ENCODE data around the gene HOXA11.

HOXA11 gene

GRCh38 chr7:27197137-27198042 lies 12.4 kb upstream of the HOXA11 start:
- H3K4me1 ChIP-seq (ENCODE audit: insufficient read depth, low read length) = no peaks in the 10 kb centered on the region
- no peaks in the 10 kb centered on the region for H3K36me3 ChIP-seq (ENCODE audit: insufficient read depth, low read depth, low read length)
- H3K27ac ChIP-seq (ENCODE audit: low read length) = no peak overlapping the region
- peaks cover 9% of the 10 kb centered on the region; the same call in 1 of the 2 replicates for H3K9me3 ChIP-seq (ENCODE audit: insufficient read depth, low read depth, low read length)
- no peak overlapping the region for H3K9ac ChIP-seq (ENCODE audit: low read depth, low read length)
- H3K4me3 ChIP-seq (ENCODE audit: low read length) = no peak overlapping the region
- peaks cover 99% of the 10 kb centered on the region for H3K27me3 ChIP-seq (ENCODE audit: insufficient read depth, low read length)

- Histone ChIP-seq H3K27ac (ENCODE audit: low read length) (no peak overlapping the region), H3K36me3 (ENCODE audit: insufficient read depth, low read depth, low read length) (no peaks in the 10 kb centered on the region), H3K27me3 (ENCODE audit: insufficient read depth, low read length) (peaks cover 99% of the 10 kb centered on the region), H3K4me1 (ENCODE audit: insufficient read depth, low read length) (no peaks in the 10 kb centered on the region), H3K9ac (ENCODE audit: low read depth, low read length) (no peak overlapping the region), H3K4me3 (ENCODE audit: low read length) (no peak overlapping the region), H3K9me3 (ENCODE audit: insufficient read depth, low read depth, low read length) (peaks cover 6% of the 10 kb centered on the region; the same call in 1 of the 2 replicates)
These were observed 11.3 kb upstream of the HOXA11 start for GRCh38 chr7:27196287-27196767.

GRCh38 chr7:27194686-27195379 lies 9.8 kb upstream of the HOXA11 start:
- H3K9me3 ChIP-seq (ENCODE audit: insufficient read depth, low read depth, low read length) = peaks cover 5% of the 10 kb centered on the region; the same call in 1 of the 2 replicates
- H3K4me3 ChIP-seq (ENCODE audit: low read length) = no peak overlapping the region
- H3K4me1 ChIP-seq (ENCODE audit: insufficient read depth, low read length) = no peaks in the 10 kb centered on the region
- H3K27me3 ChIP-seq (ENCODE audit: insufficient read depth, low read length) = peaks cover 99% of the 10 kb centered on the region
- no peaks in the 10 kb centered on the region for H3K36me3 ChIP-seq (ENCODE audit: insufficient read depth, low read depth, low read length)
- H3K9ac ChIP-seq (ENCODE audit: low read depth, low read length) = no peak overlapping the region
- no peak overlapping the region for H3K27ac ChIP-seq (ENCODE audit: low read length)

- no peak overlapping the region for H3K9ac ChIP-seq (ENCODE audit: low read depth, low read length)
- H3K27me3 ChIP-seq (ENCODE audit: insufficient read depth, low read length) = peaks cover 100% of the 10 kb centered on the region
- no peaks in the 10 kb centered on the region; the same call in 1 of the 2 replicates for H3K4me1 ChIP-seq (ENCODE audit: insufficient read depth, low read length)
- no peaks in the 10 kb centered on the region for H3K36me3 ChIP-seq (ENCODE audit: insufficient read depth, low read depth, low read length)
- no peak overlapping the region for H3K4me3 ChIP-seq (ENCODE audit: low read length)
- H3K27ac ChIP-seq (ENCODE audit: low read length) = no peak overlapping the region
- peaks cover 5% of the 10 kb centered on the region; the same call in 1 of the 2 replicates for H3K9me3 ChIP-seq (ENCODE audit: insufficient read depth, low read depth, low read length)
These were observed 8.9 kb upstream of the HOXA11 start for GRCh38 chr7:27194002-27194352.

- peaks cover 100% of the 10 kb centered on the region for H3K27me3 ChIP-seq (ENCODE audit: insufficient read depth, low read length)
- peaks cover 5% of the 10 kb centered on the region; the same call in 1 of the 2 replicates for H3K9me3 ChIP-seq (ENCODE audit: insufficient read depth, low read depth, low read length)
- H3K27ac ChIP-seq (ENCODE audit: low read length) = no peak overlapping the region
- H3K9ac ChIP-seq (ENCODE audit: low read depth, low read length) = no peak overlapping the region
- H3K36me3 ChIP-seq (ENCODE audit: insufficient read depth, low read depth, low read length) = no peaks in the 10 kb centered on the region
- no peak overlapping the region for H3K4me3 ChIP-seq (ENCODE audit: low read length)
- no peaks in the 10 kb centered on the region; the same call in 1 of the 2 replicates for H3K4me1 ChIP-seq (ENCODE audit: insufficient read depth, low read length)
These were observed 8.4 kb upstream of the HOXA11 start for GRCh38 chr7:27193335-27194001.

- no peak overlapping the region for H3K9ac ChIP-seq (ENCODE audit: low read depth, low read length)
- peaks cover 100% of the 10 kb centered on the region for H3K27me3 ChIP-seq (ENCODE audit: insufficient read depth, low read length)
- peaks cover 5% of the 10 kb centered on the region; the same call in 1 of the 2 replicates for H3K9me3 ChIP-seq (ENCODE audit: insufficient read depth, low read depth, low read length)
- H3K27ac ChIP-seq (ENCODE audit: low read length) = no peak overlapping the region
- H3K4me1 ChIP-seq (ENCODE audit: insufficient read depth, low read length) = no peaks in the 10 kb centered on the region; the same call in 1 of the 2 replicates
- no peaks in the 10 kb centered on the region for H3K36me3 ChIP-seq (ENCODE audit: insufficient read depth, low read depth, low read length)
- no peak overlapping the region for H3K4me3 ChIP-seq (ENCODE audit: low read length)
These were observed 7.7 kb upstream of the HOXA11 start for GRCh38 chr7:27192546-27193334.

GRCh38 chr7:27191833-27192545 lies 7.0 kb upstream of the HOXA11 start:
- H3K9me3 ChIP-seq (ENCODE audit: insufficient read depth, low read depth, low read length) = peaks cover 10% of the 10 kb centered on the region; the same call in 1 of the 2 replicates
- H3K4me3 ChIP-seq (ENCODE audit: low read length) = no peak overlapping the region
- H3K9ac ChIP-seq (ENCODE audit: low read depth, low read length) = no peak overlapping the region
- no peak overlapping the region for H3K27ac ChIP-seq (ENCODE audit: low read length)
- peaks cover 100% of the 10 kb centered on the region for H3K27me3 ChIP-seq (ENCODE audit: insufficient read depth, low read length)
- H3K36me3 ChIP-seq (ENCODE audit: insufficient read depth, low read depth, low read length) = no peaks in the 10 kb centered on the region
- peaks cover 6% of the 10 kb centered on the region for H3K4me1 ChIP-seq (ENCODE audit: insufficient read depth, low read length)

GRCh38 chr7:27191161-27191731 lies 6.2 kb upstream of the HOXA11 start:
- Histone ChIP-seq H3K9me3 (ENCODE audit: insufficient read depth, low read depth, low read length) (peaks cover 10% of the 10 kb centered on the region; the same call in 1 of the 2 replicates), H3K4me3 (ENCODE audit: low read length) (no peak overlapping the region), H3K27ac (ENCODE audit: low read length) (no peak overlapping the region), H3K27me3 (ENCODE audit: insufficient read depth, low read length) (peaks cover 100% of the 10 kb centered on the region), H3K9ac (ENCODE audit: low read depth, low read length) (no peak overlapping the region), H3K36me3 (ENCODE audit: insufficient read depth, low read depth, low read length) (no peaks in the 10 kb centered on the region), H3K4me1 (ENCODE audit: insufficient read depth, low read length) (peaks cover 6% of the 10 kb centered on the region)

GRCh38 chr7:27189997-27190748 lies 5.1 kb upstream of the HOXA11 start:
- no peak overlapping the region for H3K27ac ChIP-seq (ENCODE audit: low read length)
- H3K9ac ChIP-seq (ENCODE audit: low read depth, low read length) = no peak overlapping the region
- H3K4me1 ChIP-seq (ENCODE audit: insufficient read depth, low read length) = peaks cover 6% of the 10 kb centered on the region
- peaks cover 10% of the 10 kb centered on the region; the same call in 1 of the 2 replicates for H3K9me3 ChIP-seq (ENCODE audit: insufficient read depth, low read depth, low read length)
- H3K27me3 ChIP-seq (ENCODE audit: insufficient read depth, low read length) = peaks cover 100% of the 10 kb centered on the region
- no peaks in the 10 kb centered on the region for H3K36me3 ChIP-seq (ENCODE audit: insufficient read depth, low read depth, low read length)
- H3K4me3 ChIP-seq (ENCODE audit: low read length) = no peak overlapping the region
